ENCODE results near the gene TMSB15C.
"Not testable (repeated sequence)": the region's sequence is repeated elsewhere in the genome, so short reads cannot be mapped to it uniquely, and the experiment has no call there.

TMSB15C gene

DNA sequence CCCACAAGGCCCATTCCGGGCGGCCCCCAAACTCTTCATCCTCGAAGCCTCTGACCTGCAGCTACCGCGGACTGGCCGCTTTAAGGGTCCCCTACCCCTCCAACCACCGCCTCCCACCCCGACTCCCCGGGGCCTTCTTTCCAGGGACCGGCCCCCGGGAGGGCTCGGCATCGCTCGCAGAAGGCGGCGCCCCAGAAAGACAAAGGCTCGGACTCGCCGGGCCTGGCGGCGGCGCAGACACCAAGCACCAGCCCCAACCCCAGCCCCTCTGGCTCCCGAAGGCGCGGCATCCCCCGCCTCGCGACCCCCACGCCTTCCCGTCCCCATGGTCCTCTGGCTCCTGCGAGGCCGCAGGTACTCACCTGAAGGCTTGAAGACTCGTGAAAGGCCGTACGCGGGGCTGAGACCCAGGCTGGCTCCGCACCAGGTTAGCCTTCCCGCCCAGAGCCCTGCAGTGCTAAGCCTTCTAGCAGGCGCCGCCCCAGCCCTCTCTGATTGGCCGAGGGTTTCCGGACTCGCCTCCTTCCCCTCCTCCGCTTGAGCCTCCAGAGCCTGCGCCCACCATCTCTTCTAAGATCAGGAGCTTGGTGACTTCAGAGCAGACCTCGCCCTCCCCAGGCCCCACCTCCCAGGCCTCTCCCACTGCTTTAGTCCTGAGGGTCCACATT, at the start of gene TMSB15C:
Gene TMSB15C, minus strand, starts transcription at position 459 of the 668 bp plus-strand sequence.
- DNase-seq = not testable (repeated sequence)

DNA sequence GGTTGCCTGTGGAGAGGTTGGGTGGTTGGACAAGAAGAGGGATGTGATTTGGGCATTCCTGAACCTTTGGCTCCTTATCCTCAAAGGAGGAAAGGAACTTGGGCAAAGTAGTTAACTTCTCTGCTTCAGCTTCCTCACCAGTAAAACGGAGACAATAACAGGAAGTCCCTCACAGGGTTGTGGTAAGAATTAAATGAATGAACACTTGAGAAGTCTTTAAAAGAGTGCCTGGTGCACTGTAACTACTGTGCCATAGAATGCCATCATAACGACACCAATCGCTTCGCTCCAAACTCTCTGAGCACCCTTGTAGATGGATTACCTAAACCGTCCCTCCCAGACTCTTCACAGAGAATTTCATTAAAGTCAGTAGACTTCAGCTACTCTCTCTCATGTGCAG, 46.8 kb upstream of the TMSB15C start:
- no peak for DNase-seq

DNA sequence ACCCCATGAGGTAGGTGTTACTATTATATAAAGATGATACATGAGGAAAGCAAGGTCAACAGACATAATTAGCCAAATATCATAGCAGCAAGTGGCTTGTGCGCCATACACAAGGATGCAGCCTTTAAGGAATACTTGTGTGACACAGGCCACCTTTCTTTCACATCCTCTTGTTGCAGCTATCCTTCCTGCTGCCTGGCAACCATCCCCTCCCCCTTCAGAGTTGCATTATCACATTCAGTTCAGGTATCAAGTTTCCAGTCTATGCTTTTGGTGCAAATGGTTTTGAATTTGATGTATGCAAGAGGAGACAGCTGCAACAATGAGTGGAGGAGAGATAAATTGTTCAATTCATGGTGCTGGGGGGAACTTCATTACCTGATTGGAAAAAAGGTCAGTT, 42.7 kb upstream of the TMSB15C start:
- no peak for DNase-seq

DNA sequence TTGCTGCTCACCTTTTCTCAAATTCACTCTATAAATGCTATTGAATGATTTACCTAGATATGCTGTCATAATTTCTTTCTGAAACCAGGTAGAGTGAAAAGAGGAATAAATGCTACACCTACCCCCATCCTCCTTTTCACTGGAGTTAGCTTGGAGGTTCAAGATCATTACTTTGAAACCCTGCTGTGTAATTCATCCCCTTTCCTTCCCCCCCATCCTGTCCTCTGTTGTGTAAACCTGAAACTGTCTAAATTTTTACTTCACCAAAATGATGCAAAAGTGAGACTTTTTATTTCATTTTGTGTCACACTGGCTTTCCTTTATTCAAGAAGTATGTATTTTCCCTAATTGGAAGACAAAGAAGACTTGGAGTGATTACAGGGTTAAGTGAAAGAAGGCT, 41.7 kb upstream of the TMSB15C start:
- DNase-seq = no peak

DNA sequence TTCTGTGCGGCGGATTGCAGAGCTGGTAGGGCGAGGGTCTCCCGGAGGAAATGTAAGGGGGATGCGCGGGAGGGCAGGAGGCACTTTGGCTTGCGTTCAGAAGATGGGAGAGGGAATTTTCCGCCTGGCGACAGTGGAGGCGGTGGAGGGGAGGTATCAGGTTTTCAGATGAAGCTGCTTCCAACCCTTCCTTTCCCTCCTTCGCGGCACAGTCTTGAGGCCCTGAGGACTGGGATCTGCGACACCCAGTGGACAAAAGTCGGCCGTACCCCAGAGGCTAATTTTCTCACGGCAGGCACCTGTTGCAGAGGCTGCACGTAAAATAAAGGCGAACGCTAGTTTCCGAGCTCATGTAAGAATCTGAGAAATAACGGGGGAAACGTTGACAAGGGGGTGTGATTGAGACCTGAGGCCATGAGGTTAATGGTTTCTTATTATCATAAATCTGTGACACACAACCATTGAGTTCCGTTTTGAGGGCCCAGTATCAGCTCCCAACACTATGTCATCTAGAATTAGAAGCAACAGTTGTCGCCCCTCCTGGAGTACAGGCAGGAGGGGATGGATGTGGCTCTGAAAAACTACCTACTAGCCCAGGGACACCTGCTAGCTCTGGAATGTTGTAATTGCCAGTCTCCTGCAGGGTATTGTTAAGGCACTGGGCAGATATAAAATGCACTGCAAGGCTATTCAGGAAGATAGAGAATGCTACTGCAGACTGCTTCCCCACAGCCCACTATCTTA, 37.4 kb upstream of the TMSB15C start:
- peak; percentile 65 for DNase-seq

DNA sequence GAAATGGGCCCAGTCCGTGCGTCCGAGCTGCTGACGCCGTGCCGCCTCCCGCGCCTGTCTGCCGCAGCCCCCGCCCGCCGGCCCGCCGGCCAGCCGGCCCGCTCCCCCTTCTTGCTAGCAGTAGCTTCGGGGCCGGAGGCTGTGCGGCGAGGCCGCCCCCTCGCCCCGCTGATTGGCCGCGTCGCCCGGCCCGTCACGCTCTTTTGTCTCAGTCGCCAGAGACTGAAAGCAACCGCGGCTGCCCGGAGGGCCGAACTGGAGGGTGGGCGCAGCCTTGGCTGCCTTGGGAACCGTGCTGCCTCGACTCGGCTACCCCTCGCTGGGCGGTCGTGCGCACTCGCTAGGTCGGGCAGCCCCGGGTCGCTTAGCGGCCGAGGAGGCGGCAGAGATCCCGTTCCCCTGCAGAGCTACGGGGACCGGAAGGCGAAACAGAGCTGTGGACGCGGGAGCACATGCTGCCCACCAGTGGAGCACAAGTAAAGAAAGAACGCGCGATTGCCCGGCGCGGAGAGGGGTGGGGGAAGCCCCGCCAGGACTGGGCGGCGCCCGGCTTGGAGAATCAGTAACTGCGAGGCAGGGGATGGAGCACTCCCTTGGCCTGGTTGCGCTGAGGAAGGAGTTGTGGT, 36.4 kb upstream of the TMSB15C start, which contains the start of gene ZCCHC18:
Gene ZCCHC18, plus strand, starts transcription at position 198 of the 626 bp plus-strand sequence. CDS start 1,589 bp downstream, outside the sequence.
- peak; percentile 46 for DNase-seq

DNA sequence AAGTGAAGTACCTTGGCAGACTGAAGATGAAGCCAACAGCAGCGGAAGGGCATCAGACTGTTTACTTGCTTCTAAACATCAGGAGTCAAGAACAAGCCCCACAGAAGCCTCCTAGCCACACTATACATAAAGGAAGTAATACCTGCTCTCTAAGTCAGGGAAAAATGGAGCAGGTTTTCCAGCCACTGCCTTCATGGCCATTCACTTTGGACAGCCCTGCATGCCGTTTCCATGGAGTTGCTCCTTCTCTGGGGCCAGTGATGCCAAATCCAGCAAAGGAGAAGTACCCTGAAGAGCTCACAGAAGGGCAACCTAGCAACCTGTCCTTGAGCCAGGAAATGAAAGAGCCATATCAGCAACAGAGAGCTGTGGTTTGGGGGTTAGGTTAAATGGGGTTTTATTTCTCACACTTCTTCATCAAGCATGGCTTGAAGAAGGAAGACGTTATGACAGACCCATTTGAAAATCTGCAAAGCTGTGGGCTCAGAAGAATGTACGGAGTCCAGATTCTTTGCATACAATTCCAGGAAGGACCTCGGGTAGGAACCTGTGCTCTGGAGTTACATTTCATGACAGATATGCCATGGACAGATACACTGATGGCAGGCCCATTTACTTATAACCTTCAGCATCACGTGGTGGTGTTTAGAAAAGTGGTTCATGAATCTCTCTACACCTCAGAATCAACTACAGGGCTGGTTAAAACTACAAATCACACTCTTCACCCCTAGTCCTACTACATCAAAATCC, 34.6 kb upstream of the TMSB15C start:
- peak; percentile 24 for DNase-seq

DNA sequence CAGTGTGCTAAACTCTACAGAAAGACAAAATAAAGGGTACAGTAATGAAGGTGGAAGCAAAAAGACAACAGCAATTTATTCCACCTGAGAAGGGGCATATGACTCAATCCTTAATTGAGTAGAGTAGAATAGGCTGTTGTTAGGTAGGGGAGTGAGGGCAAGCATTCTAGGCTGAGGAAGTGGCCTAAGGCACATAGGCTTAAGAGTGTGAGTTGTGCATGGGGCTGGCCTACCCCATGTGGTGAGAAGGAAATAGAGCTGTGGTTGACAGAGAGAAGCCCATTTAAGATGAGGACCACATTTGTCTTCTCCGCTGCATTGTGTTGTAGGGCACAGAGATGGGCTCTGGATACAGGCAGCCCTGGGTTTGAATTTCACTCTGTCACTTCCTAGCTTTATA, 32.9 kb upstream of the TMSB15C start:
- no peak for DNase-seq

DNA sequence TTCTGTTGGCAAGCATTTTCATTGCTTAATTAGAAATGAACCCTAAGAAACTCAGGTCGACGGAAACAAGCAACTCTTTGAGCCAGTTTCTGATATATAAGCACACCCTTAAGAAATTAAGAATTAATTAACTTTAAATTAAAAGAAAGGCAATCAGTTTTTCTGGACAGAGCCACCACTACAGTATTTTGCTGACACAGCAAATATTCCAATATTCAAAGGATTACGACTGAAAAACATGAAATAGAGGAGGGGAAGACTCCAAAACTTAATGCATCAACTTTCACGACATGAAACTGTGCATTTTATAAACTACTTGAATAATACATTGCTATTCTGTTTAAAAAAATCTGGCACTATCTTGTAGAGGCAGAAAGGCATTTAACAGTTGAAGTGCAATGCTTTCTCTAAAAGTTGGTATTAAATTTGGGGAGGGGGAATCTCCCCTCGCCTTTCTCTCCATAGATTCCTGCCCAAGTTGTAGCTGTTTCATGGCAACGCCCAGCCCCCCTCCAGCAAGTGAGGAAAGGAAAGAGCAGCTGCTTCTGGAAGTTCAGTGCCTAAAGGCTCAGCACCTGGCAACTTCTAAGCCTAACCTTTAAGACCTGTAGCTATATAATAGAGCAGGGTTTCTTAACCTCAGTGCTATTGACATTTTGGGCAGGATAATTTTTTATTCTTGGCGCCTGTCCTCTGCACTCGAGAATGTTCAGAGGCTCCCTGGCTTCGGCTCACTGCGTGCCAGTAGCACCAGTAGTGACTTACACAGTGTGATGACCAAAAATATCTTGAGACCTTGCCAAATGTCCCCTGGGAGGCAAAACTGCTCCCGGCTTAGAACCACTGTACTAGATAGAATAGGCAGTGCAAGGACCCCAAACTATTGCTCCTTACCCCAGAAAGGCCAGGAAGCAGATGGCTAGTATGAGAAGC, 29.6 kb upstream of the TMSB15C start:
- DNase-seq = no peak

DNA sequence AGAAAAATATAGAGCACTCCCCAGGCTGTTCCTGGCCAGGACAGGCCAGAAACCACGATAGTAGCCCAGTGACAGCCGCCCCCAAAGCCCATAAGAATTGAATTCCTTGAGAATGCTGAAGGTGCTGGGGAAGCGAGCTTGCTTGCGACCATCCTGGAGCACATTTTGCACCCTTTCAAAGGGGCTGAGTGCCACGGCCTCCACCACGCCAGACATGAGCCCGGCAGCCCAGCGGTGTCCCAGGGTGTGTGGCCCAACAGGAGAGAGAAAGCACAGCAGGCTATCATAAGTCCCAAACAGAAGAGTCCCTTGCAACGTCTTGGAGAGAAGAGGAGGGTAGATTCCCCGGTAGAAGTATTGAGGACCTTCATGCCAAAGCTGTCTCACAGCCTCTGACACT, 28.6 kb upstream of the TMSB15C start:
- DNase-seq = no peak

DNA sequence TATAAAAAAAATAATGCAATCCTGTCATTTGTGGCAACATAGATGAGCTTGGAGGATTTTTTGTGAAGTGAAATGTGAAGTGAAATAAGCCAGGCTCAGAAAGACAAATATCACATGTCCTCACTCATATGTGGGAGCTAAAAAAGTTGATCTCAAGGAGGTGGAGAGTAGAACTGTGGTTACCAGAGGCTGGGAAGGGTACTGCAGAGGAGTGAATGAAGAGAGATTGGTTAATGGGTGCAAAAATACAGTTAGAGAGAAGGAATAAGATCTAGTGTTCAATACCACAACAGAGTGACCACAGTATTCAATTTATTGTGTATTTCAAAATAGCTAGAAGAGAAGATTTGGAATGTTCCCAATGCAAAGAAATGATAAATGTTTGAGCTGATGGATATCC, 22.9 kb upstream of the TMSB15C start:
- no peak for DNase-seq

DNA sequence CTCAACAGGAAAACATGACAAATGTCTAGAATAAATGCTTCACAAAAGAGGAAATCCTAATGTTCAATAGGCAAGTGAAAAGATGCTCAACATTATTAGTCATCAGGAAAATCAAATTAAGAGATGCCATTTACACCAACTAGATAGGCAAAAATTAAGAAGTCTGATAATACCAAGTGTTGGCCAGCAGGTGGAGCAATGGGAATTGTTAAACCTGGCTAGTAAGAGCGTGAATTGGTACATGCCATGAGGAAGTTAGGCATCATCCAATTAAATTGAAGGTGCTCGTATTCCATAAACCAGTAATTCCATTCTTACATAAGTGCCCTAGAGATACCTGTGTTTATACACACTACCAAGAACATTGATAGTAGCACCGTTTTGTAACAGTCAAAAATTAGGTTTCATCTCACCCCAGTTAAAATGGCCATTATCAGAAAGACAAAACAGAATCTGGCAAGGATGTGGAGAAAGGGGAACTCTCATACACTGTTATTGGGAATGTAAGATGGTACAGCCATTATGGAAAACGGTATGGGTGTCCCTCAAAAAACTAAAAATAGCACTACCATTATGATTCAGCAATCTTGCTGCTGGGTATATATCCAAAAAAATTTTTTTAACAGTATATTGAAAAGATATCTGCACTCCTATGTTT, 22.2 kb upstream of the TMSB15C start:
- peak; percentile 77 for DNase-seq

DNA sequence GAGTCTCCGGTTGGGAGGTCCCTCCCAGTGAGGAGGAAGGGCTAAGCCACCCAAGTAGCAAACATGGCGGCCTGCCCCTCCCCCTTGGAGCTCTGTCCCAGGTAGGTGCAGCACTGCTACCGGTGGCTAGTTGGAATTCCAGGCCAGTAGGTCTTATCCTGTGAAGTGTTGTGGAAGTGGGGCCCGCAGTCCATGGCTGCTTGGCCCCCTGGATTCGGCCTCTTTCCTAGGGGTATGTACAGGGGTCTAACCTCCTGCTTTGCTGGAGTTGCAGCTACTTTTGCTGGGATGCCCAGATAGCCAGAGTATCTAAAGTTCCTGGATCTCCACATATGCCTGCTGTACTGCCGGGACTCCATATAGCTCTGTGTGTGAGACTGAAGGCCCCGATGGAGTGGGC, 9.9 kb upstream of the TMSB15C start:
- no peak for DNase-seq

DNA sequence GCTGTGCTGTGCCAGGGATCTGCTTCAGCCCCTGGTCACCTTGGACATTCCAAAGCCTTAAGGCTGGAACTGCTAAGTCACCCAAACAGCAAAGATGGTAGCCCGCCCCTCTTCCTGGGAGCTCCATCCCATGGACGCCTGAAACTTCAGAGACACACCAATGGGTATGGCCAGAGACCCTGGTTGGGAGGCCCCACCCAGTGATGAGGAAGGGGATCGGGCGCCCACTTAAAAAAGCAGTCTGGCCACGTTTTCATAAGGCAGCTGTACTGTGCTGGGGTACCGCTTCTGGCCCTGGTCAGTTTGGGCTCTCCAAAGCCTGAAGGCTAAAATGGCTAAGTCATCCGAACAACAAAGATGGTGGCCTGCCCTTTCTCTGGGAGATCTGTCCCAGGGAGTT, 9.4 kb upstream of the TMSB15C start:
- no peak for DNase-seq

DNA sequence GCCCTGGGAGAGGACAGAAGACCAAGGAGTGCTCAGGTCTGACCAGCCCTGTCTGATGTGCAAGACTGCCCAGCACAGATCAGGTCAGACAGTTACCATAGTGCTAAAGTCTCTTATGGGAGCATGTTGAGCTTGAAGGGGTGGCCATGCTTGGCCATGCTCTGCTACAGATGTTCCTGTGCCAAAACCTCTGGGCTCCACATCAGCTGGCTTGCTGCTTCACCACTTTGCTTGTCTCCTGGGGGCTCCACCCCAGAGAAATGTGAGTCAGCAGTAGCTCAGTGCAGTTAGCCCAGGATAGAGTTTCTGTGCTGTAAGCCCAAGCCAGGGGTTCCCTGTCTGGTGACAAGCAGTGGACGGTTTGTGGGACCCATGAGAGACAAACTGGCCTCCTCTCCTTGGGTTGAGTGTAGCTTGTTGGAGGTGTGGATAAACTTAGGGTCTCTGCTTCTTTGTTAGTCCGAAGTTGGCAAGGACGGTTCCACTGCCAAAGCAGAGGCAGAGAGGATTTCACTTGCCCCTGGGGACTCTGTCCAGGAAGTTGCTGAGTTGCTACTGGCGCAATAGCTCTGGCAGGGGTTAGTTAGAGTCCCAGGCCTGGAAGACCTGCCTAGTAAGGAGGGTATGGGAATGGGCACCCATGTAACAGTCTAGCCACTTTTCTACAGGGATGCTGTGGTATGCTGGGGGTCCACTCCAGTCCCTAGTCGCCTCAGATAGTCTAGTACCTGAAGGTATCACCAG, 8.7 kb upstream of the TMSB15C start:
- no peak for DNase-seq

DNA sequence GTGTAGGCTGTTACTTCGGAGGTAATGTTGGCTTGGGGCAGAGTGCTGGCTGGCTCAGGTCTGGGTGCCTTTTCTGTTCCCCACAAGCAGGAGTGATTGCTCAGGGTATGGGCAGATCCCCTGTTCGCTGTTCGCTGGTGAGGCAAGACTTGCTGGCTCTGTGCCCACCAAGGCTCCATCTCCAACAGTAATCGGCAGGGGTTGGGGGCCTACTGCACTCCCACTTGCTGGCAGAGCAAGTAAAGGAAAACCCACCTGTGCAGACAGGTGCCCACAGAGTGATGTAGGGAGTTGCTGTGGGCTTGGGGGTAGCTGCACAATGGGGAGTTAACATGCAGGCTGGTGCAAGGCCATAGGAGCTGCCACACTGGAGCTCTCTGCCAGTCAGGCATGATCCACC, 8.0 kb upstream of the TMSB15C start:
- DNase-seq = no peak

DNA sequence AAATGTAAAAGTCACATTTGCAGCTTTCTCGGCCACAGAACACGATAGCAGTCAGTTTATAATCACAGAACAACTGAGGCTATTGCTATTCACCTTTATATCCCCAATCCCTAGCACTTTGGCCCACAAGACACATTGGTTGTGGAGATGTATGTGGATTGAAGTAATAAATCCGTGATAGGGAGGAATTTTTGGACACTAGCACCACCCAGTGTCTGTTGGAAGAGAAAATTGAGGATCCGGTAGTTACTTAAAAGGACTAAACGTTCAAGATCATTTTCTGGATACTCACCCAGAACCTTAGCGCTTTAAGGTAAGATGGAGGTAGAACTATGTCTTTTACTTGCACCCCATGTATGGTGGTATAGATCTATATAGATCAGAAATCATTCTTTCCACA, 1.8 kb upstream of the TMSB15C start:
- DNase-seq = not testable (repeated sequence)

DNA sequence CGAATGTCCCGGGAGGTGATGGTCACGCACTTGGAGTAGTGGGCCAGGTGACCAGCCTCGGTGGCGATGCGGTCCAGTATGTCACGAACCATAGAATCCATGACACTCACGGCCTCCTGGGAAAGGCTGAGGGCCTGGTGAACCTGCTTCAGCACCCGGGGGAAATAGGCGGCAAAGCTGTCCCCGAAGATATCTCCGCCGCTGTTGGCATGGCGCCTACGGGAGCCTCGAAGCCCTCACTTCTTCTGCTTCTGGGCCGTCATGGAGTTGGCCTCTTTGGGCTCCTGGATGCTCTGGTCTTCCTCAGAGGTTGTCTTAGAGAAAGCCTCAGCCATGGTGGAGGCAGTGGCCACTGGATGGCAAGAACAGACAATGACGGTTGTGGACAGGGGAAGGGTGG, 13.4 kb downstream of the TMSB15C start:
- DNase-seq = not testable (repeated sequence)

DNA sequence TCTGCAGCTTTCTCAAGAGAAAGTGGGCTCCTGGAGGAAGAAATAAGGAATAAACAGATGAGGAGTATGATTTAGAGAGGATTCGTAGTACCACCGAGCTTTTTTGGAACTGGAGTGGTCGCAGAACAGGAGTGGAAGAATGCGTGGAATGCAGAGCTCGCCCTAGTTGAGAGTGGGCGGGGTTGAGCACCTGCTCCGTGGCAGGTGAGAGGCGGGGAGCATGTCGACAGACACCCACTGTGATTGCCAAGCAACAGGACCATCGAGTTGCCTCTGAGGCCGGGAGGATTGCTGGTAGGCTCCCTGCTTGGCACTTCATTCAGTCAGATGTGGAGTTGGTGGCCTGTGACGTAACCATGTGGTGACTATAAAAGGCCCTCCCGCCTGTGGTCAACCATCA, 21.1 kb downstream of the TMSB15C start:
- not testable (repeated sequence) for DNase-seq

DNA sequence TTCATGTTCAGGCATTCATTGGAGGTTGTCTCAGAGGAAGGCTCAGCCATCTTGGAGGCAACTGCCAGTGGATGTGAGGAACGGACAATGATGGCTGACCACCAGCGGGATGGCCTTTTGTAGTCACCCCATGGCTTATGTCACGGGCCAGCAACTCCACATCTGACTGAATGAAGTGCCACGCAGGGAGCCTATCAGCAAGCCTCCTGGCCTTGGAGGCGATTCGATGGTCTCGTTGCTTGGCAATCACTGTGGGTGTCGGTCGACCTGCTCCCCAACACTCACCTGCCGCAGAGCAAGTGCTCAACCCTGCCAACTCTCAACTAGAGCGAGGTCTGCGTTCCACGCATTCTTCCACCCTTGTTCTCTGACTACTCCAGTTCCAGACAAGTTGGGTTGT, 28.9 kb downstream of the TMSB15C start:
- no peak for DNase-seq

DNA sequence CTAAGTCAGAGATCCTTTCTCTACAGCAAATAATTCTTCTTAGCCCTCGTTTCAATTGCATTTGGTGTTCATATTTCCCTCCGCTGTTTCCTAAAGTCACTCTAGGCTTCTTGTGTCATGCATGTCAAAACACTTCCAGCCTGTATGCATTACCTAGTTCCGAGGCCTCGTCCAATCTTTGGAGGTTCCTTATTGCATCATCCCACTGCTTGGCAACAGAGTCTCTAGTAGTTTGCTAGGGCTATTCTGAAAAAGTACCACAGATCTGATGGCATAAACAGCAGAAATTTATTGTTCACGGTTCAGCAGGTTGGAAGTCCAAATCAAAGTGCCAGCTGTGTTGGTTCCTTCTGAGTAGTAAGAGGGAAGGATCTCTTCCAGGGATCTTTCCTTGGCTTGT, 30.4 kb downstream of the TMSB15C start:
- DNase-seq = no peak
